ENCODE measurements around the gene SLC9A4.
"Not testable (repeated sequence)": the region's sequence is repeated elsewhere in the genome, so short reads cannot be mapped to it uniquely, and the experiment has no call there.

Gene SLC9A4

DNA sequence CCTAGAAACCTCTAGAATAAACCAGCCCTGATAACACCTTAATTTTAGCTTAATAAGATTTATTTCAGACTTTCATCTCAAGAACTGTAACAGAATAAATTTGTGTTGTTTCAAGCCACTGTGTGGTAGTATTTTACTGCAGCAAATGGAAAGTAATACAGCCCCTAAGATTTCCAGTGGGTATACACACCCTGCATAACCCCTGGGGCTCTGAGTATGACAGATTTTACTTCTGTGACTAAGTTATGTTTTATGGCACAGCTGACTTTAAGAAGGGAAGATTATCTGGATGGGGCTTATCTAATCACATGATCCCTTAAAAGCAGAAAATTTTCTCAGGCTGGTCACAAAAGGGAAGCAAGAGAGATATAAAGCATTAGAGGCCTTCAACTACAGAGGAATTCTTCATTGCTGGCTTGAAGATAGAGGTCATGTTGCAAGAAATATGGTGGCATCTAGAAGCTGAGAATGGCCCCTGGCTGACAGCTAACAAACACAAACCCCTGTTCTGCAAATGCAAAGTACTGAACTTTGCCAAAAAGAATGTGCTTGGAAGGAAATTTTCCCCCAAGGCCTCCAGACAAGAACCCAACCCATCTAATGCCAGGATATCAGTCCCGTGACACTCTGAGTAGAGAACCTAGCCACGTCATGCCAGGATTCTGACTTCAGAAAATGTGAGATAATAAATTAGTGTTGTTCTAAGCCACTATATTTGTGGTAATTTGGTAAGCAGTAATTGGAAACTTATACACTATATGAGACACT is 78.5 kb downstream of the SLC9A4 start:
- no peak for DNase-seq

DNA sequence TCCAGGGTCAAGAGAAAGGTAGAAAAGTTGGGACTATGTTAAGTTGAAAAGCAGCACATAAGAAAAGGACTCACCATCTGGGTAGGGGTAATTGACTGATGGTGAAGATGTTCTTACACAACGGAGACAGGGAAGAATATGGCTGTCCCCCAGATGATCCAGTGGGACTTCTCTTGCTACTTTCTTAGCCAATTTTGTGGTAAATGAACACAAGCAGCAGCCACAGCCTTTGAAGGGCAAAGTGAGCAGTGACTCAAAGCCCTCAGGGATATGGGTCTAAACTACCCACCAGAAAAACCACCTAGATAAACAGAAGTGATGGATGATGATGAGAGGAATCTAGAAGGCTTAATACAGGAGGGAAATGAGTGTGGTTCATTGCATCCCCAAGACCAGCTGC is 80.6 kb downstream of the SLC9A4 start:
- DNase-seq, result no peak

DNA sequence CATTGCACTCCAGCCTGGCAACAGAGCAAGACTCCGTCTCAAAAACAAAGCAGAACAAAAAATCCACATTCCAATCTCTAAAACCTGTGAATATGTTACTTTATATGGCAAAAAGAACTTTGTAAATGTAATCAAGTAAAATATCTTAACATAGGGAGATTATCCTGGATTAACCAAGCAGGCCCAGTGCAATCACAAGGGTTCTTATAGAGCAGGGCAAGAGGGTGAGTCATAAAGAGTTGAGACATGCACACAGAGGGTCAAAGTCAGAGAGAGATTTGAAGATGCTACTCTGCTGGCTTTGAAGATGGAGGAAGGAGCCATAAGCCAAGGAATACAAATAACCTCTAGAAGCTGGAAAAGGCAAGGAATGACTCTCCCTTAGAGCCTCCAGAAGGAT is 85.4 kb downstream of the SLC9A4 start:
- DNase-seq, result no peak

- DNase-seq, result not testable (repeated sequence)
Measured at GRCh38 chr2:102562542-102562941, 89.5 kb downstream of the SLC9A4 start.

GRCh38 chr2:102575888-102576287 is 102.9 kb downstream of the SLC9A4 start:
- no peak for DNase-seq

GRCh38 chr2:102578376-102578775 is 105.3 kb downstream of the SLC9A4 start:
- no peak for DNase-seq

GRCh38 chr2:102581911-102582310 is 108.9 kb downstream of the SLC9A4 start:
- no peak for DNase-seq

- no peak for DNase-seq
Measured at GRCh38 chr2:102582845-102583244, 109.8 kb downstream of the SLC9A4 start.
